Mesendoderm (in vitro differentiated cells): ENCODE measurements around the gene KNG1.
A peak's percentile ranks its signal among the peaks of the same experiment; 100 is the strongest.

Experiments
- DNase-seq: peaks from one replicate; pipeline ENCODE4 v3.0.0; 2013
- H2AK5ac ChIP-seq: 2 replicates; pipeline ENCODE4 v1.6.1; 2013; ENCODE audit warnings: low read length, inconsistent platforms
- H2BK120ac ChIP-seq: 2 replicates; pipeline ENCODE4 v1.6.1; 2013; ENCODE audit warnings: low read depth, mild to moderate bottlenecking, low read length, moderate library complexity, mixed read lengths
- H2BK15ac ChIP-seq: replicated peaks from 2 replicates; pipeline ENCODE4 v1.6.1; 2013; ENCODE audit warnings: low read depth, mild to moderate bottlenecking, moderate library complexity
- H2BK5ac ChIP-seq: 2 replicates; pipeline ENCODE4 v1.6.1; 2013; ENCODE audit warnings: low read length, inconsistent platforms
- H3K18ac ChIP-seq: 2 replicates; pipeline ENCODE4 v1.6.1; 2013; ENCODE audit warnings: mild to moderate bottlenecking, low read length, mixed read lengths
- H3K23ac ChIP-seq: one replicate; pipeline ENCODE4 v1.6.1; 2013; ENCODE audit warnings: low read length
- H3K27ac ChIP-seq: 2 replicates; pipeline ENCODE4 v1.5.1; 2013; ENCODE audit warnings: low read depth, mild to moderate bottlenecking, inconsistent platforms, low read length, moderate library complexity
- H3K27me3 ChIP-seq: 2 replicates; pipeline ENCODE4 v1.6.1; 2013; ENCODE audit warnings: low read length, control low read depth, mild to moderate bottlenecking, inconsistent platforms; ENCODE audit not compliant: insufficient read depth, poor library complexity
- H3K36me3 ChIP-seq: 2 replicates; pipeline ENCODE4 v1.6.1; 2013; ENCODE audit warnings: low read length, inconsistent platforms; ENCODE audit not compliant: control insufficient read depth, insufficient read depth
- H3K4ac ChIP-seq: one replicate; pipeline ENCODE4 v1.6.1; 2013; ENCODE audit warnings: low read depth, mild to moderate bottlenecking, low read length, moderate library complexity
- H3K4me1 ChIP-seq: 2 replicates; pipeline ENCODE4 v1.6.1; 2013; ENCODE audit warnings: low read depth, low read length, inconsistent platforms; ENCODE audit not compliant: control insufficient read depth
- H3K4me2 ChIP-seq: 2 replicates; pipeline ENCODE4 v1.6.1; 2013; ENCODE audit warnings: low read length
- H3K4me3 ChIP-seq: 2 replicates; pipeline ENCODE4 v1.5.1; 2013; ENCODE audit warnings: mild to moderate bottlenecking, low read length
- H3K56ac ChIP-seq: one replicate; pipeline ENCODE4 v1.6.1; 2013; ENCODE audit warnings: low read length
- H3K79me1 ChIP-seq: 2 replicates; pipeline ENCODE4 v1.6.1; 2013; ENCODE audit warnings: low read length, inconsistent platforms
- H3K79me2 ChIP-seq: 2 replicates; pipeline ENCODE4 v1.6.1; 2013; ENCODE audit warnings: mild to moderate bottlenecking, low read length; ENCODE audit not compliant: control insufficient read depth, insufficient read depth
- H3K9ac ChIP-seq: 2 replicates; pipeline ENCODE4 v1.6.1; 2013; ENCODE audit warnings: low read length, inconsistent platforms
- H4K5ac ChIP-seq: one replicate; pipeline ENCODE4 v1.6.1; 2013; ENCODE audit warnings: low read length
- H4K8ac ChIP-seq: one replicate; pipeline ENCODE4 v1.6.1; 2013; ENCODE audit warnings: low read depth, mild to moderate bottlenecking, control low read depth, low read length, moderate library complexity
- WGBS: extraction: QIAGEN DNeasy Blood & Tissue Kit; methylation state at CpG from one replicate; pipeline ENCODE4 v1.1.7; 2013; ENCODE audit warnings: low lambda C conversion rate, missing lambda C conversion rate; ENCODE audit not compliant: insufficient coverage; ENCODE audit errors: extremely low coverage; 5-methylcytosine and 5-hydroxymethylcytosine counted together

The KNG1 gene

GRCh38 chr3:186713499-186713898 is 3.7 kb upstream of the KNG1 start:
- Histone ChIP-seq H4K5ac (no peak overlapping the region), H3K23ac (no peak overlapping the region), H3K18ac (no peak overlapping the region), H3K4me2 (no peak overlapping the region), H3K56ac (no peak overlapping the region), H3K27me3 (no peaks in the 10 kb centered on the region), H2BK5ac (no peak overlapping the region), H2AK5ac (no peak overlapping the region), H4K8ac (no peak overlapping the region), H3K79me2 (no peaks in the 10 kb centered on the region), H3K4me3 (no peak overlapping the region), H3K4me1 (no peaks in the 10 kb centered on the region), H3K36me3 (no peaks in the 10 kb centered on the region), H3K4ac (no peak overlapping the region), H2BK120ac (no peak overlapping the region), H3K9ac (no peak overlapping the region), H3K27ac (no peak overlapping the region), H2BK15ac (no peak overlapping the region), H3K79me1 (no peaks in the 10 kb centered on the region)
- no CpG with 5 or more reads among the region's 4 CpGs for WGBS
- DNase-seq = no peak

GRCh38 chr3:186719945-186720739 is 3.0 kb downstream of the KNG1 start:
- no peaks in the 10 kb centered on the region for H3K4me1 ChIP-seq
- no peak overlapping the region for H2BK120ac ChIP-seq

GRCh38 chr3:186722457-186722856 is 5.3 kb downstream of the KNG1 start:
- WGBS = no CpG with 5 or more reads among the region's 7 CpGs
- Histone ChIP-seq H4K8ac (no peak overlapping the region), H3K4me2 (no peak overlapping the region), H4K5ac (no peak overlapping the region), H3K9ac (no peak overlapping the region), H3K4me3 (no peak overlapping the region), H3K18ac (no peak overlapping the region), H2AK5ac (no peak overlapping the region), H2BK120ac (no peak overlapping the region), H3K4ac (no peak overlapping the region), H3K79me1 (no peaks in the 10 kb centered on the region), H3K56ac (no peak overlapping the region), H3K79me2 (no peaks in the 10 kb centered on the region), H3K27me3 (no peaks in the 10 kb centered on the region), H3K36me3 (no peaks in the 10 kb centered on the region), H2BK5ac (no peak overlapping the region), H2BK15ac (no peak overlapping the region), H3K27ac (no peak overlapping the region), H3K4me1 (no peaks in the 10 kb centered on the region), H3K23ac (no peak overlapping the region)
- DNase-seq = peak; percentile 63

More at GRCh38 chr3:186719945-186720739, 3.0 kb downstream of the KNG1 start:
- Histone ChIP-seq H2BK5ac (no peak overlapping the region), H3K79me2 (no peaks in the 10 kb centered on the region), H3K9ac (no peak overlapping the region), H3K79me1 (no peaks in the 10 kb centered on the region), H3K4ac (no peak overlapping the region), H3K27me3 (no peaks in the 10 kb centered on the region), H3K4me2 (no peak overlapping the region), H3K4me3 (no peak overlapping the region), H3K27ac (no peak overlapping the region), H4K5ac (no peak overlapping the region), H2AK5ac (no peak overlapping the region), H3K18ac (no peak overlapping the region), H4K8ac (no peak overlapping the region), H3K56ac (no peak overlapping the region), H3K36me3 (no peaks in the 10 kb centered on the region), H2BK15ac (no peak overlapping the region), H3K23ac (no peak overlapping the region)
- no CpG with 5 or more reads among the region's 7 CpGs for WGBS
- DNase-seq = no peak

- Histone ChIP-seq H4K8ac (no peak overlapping the region), H3K79me2 (no peaks in the 10 kb centered on the region), H3K4me1 (no peaks in the 10 kb centered on the region), H3K27me3 (no peaks in the 10 kb centered on the region), H4K5ac (no peak overlapping the region), H2BK5ac (no peak overlapping the region), H2BK120ac (no peak overlapping the region), H3K4me2 (no peak overlapping the region), H3K9ac (no peak overlapping the region), H3K56ac (no peak overlapping the region), H3K27ac (no peak overlapping the region), H3K4me3 (no peak overlapping the region), H3K36me3 (no peaks in the 10 kb centered on the region), H3K18ac (no peak overlapping the region), H2AK5ac (no peak overlapping the region), H3K23ac (no peak overlapping the region), H3K4ac (no peak overlapping the region), H3K79me1 (no peaks in the 10 kb centered on the region), H2BK15ac (no peak overlapping the region)
- DNase-seq = no peak
- WGBS = no CpG with 5 or more reads among the region's 12 CpGs
Measured at GRCh38 chr3:186724911-186725310, 7.8 kb downstream of the KNG1 start.

- Histone ChIP-seq H3K4ac (no peak overlapping the region), H3K27ac (no peak overlapping the region), H3K18ac (no peak overlapping the region), H3K4me3 (no peak overlapping the region), H3K56ac (no peak overlapping the region), H3K79me1 (no peaks in the 10 kb centered on the region), H3K79me2 (no peaks in the 10 kb centered on the region), H3K27me3 (no peaks in the 10 kb centered on the region), H3K36me3 (no peaks in the 10 kb centered on the region), H4K5ac (no peak overlapping the region), H2BK5ac (no peak overlapping the region), H3K4me2 (no peak overlapping the region), H3K4me1 (no peaks in the 10 kb centered on the region), H2AK5ac (no peak overlapping the region), H2BK15ac (no peak overlapping the region), H2BK120ac (no peak overlapping the region), H3K9ac (no peak overlapping the region), H3K23ac (no peak overlapping the region), H4K8ac (no peak overlapping the region)
- no CpG with 5 or more reads among the region's 4 CpGs for WGBS
- DNase-seq = no peak
Measured at GRCh38 chr3:186732169-186732766, 15.1 kb downstream of the KNG1 start.
